ENCODE measurements around the gene DDHD1. TPM values are rescaled to one million over a fixed set of nuclear protein-coding genes. Genes with fewer than 3 reads are reported as not detected.

Gene DDHD1
- total RNA-seq, 4 donors from 2014 or later, result 1.4 to 14.3 (median 5.8) TPM

GRCh38 chr14:53113989-53114388, 39.1 kb downstream of the DDHD1 start:
- H3K27me3 ChIP-seq, result no peaks in the 10 kb centered on the region
- WGBS, 2 donors, result 77 to 100% methylated on average over 1 to 3 of the region's 10 CpGs
- no peaks in the 10 kb centered on the region for H3K4me1 ChIP-seq
- intact Hi-C loops (cut with DNase I), result no loop called here
- no peak for DNase-seq
- no peaks in the 10 kb centered on the region for H3K36me3 ChIP-seq
- H3K9me3 ChIP-seq, result no peaks in the 10 kb centered on the region
- no peak overlapping the region for H3K4me3 ChIP-seq
- H3K27ac ChIP-seq, result no peak overlapping the region
- no peak for TF ChIP-seq CTCF (IDR thresholded peaks at IDR 0.05)
- TF ChIP-seq POLR2A (IDR thresholded peaks at IDR 0.05), result no peak

- H3K9me3 ChIP-seq, result peaks cover 0 to 16% (median 15%) of the 10 kb centered on the region in 3 donors
- no peaks in the 10 kb centered on the region for H3K4me1 ChIP-seq
- no peak for DNase-seq
- 84 to 93% methylated on average over 1 of the region's 1 CpG for WGBS, 2 donors
- H3K27me3 ChIP-seq, result no peaks in the 10 kb centered on the region
- H3K27ac ChIP-seq, result no peak overlapping the region
- intact Hi-C loops (cut with DNase I), result no loop called here
- H3K4me3 ChIP-seq, result no peak overlapping the region
- TF ChIP-seq CTCF (IDR thresholded peaks at IDR 0.05) (no peak), POLR2A (IDR thresholded peaks at IDR 0.05) (no peak)
- H3K36me3 ChIP-seq, result no peaks in the 10 kb centered on the region
These were observed 43.0 kb downstream of the DDHD1 start for GRCh38 chr14:53110096-53110495.

GRCh38 chr14:53109105-53110041, 43.8 kb downstream of the DDHD1 start:
- intact Hi-C loops (cut with DNase I), result no loop called here
- WGBS, 2 donors, result 49 to 68% methylated on average over 5 of the region's 5 CpGs
- Histone ChIP-seq H3K36me3 (no peaks in the 10 kb centered on the region), H3K9me3 (peaks cover 0 to 16% (median 15%) of the 10 kb centered on the region in 3 donors), H3K27ac (peak overlapping the region in 1 of 4 donors; percentile 18), H3K4me3 (peak overlapping the region in 3 of 4 donors; percentile 0 to 45 (median 2)), H3K27me3 (no peaks in the 10 kb centered on the region), H3K4me1 (no peaks in the 10 kb centered on the region)
- no peak for TF ChIP-seq CTCF (IDR thresholded peaks at IDR 0.05)
- no peak for TF ChIP-seq POLR2A (IDR thresholded peaks at IDR 0.05)
- DNase-seq, result no peak

GRCh38 chr14:53108292-53109104, 44.6 kb downstream of the DDHD1 start:
- no peaks in the 10 kb centered on the region for H3K27me3 ChIP-seq
- no peaks in the 10 kb centered on the region for H3K4me1 ChIP-seq
- H3K4me3 ChIP-seq, result peak overlapping the region in 3 of 4 donors; percentile 0 to 45 (median 2)
- TF ChIP-seq POLR2A (IDR thresholded peaks at IDR 0.05) (no peak), CTCF (IDR thresholded peaks at IDR 0.05) (no peak)
- peak overlapping the region in 1 of 4 donors; percentile 18 for H3K27ac ChIP-seq
- intact Hi-C loops (cut with DNase I), result no loop called here
- DNase-seq, result no peak
- WGBS, 2 donors, result 61 to 81% methylated on average over 5 to 9 of the region's 10 CpGs
- no peaks in the 10 kb centered on the region for H3K36me3 ChIP-seq
- H3K9me3 ChIP-seq, result peaks cover 0 to 16% (median 15%) of the 10 kb centered on the region in 3 donors

Measured in esophagus squamous epithelium (tissue), 5 donors.